MM.1S (cell line): Measurements from ENCODE around the gene TXNDC15.
"Not testable (repeated sequence)": the region's sequence is repeated elsewhere in the genome, so short reads cannot be mapped to it uniquely, and the experiment has no call there.

Source experiments
- DNase-seq: peaks from one replicate; pipeline ENCODE4 v3.0.0-alpha.2; 2015
- H2AFZ ChIP-seq: fragments of 300-600 bp; sonication (generic); 2 replicates; pipeline ENCODE4 v1.6.0; 2016; ENCODE audit warnings: antibody characterized with exemption, low read length
- H3F3A ChIP-seq: fragments of 300-600 bp; sonication (generic); 2 replicates; pipeline ENCODE4 v1.6.1; 2016; ENCODE audit warnings: mild to moderate bottlenecking, antibody characterized with exemption, low read length, moderate library complexity, mixed read lengths; ENCODE audit not compliant: insufficient read depth
- H3K27ac ChIP-seq: fragments of 300-600 bp; sonication (generic); 2 replicates; pipeline ENCODE4 v1.5.1; 2016; ENCODE audit warnings: mild to moderate bottlenecking, low read length
- H3K27me3 ChIP-seq: fragments of 300-600 bp; sonication (generic); replicated peaks from 2 replicates; pipeline ENCODE4 v1.6.0; 2016; ENCODE audit warnings: low read length; ENCODE audit not compliant: insufficient read depth
- H3K36me3 ChIP-seq: fragments of 300-600 bp; sonication (generic); replicated peaks from 2 replicates; pipeline ENCODE4 v1.6.1; 2016; ENCODE audit warnings: mild to moderate bottlenecking, low read length, mixed read lengths; ENCODE audit not compliant: insufficient read depth
- H3K4me1 ChIP-seq: fragments of 300-600 bp; sonication (generic); 2 replicates; pipeline ENCODE4 v1.6.1; 2016; ENCODE audit warnings: low read length, mixed read lengths
- H3K4me2 ChIP-seq: fragments of 300-600 bp; sonication (generic); 2 replicates; pipeline ENCODE4 v1.6.0; 2016; ENCODE audit warnings: low read depth, low read length
- H3K4me3 ChIP-seq: fragments of 300-600 bp; sonication (generic); 2 replicates; pipeline ENCODE4 v1.5.1; 2016; ENCODE audit warnings: low read length, mixed read lengths
- H3K79me2 ChIP-seq: fragments of 300-600 bp; sonication (generic); 2 replicates; pipeline ENCODE4 v1.6.1; 2016; ENCODE audit warnings: mixed run types, low read length, mixed read lengths
- H3K9ac ChIP-seq: fragments of 300-600 bp; sonication (generic); 2 replicates; pipeline ENCODE4 v1.6.1; 2016; ENCODE audit warnings: low read length, mixed read lengths
- H3K9me2 ChIP-seq: fragments of 300-600 bp; sonication (generic); replicated peaks from 2 replicates; pipeline ENCODE4 v1.6.1; 2016; ENCODE audit warnings: mild to moderate bottlenecking, low read length, mixed read lengths; ENCODE audit not compliant: insufficient read depth
- H3K9me3 ChIP-seq: fragments of 300-600 bp; sonication (generic); replicated peaks from 2 replicates; pipeline ENCODE4 v1.6.1; 2016; ENCODE audit warnings: mild to moderate bottlenecking, low read length, mixed read lengths; ENCODE audit not compliant: insufficient read depth
- H4K20me1 ChIP-seq: fragments of 300-600 bp; sonication (generic); 2 replicates; pipeline ENCODE4 v1.6.1; 2016; ENCODE audit warnings: mild to moderate bottlenecking, low read length, moderate library complexity, mixed read lengths; ENCODE audit not compliant: insufficient read depth
- EZH2 ChIP-seq: fragments of 300-600 bp; sonication (generic); optimal IDR thresholded peaks from 2 replicates; pipeline ENCODE3; 2017; ENCODE audit warnings: low read depth, mild to moderate bottlenecking, antibody characterized with exemption, low read length, mixed read lengths
- EZH2phosphoT487 ChIP-seq: fragments of 300-600 bp; sonication (generic); IDR thresholded peaks from 2 replicates; pipeline ENCODE4 v1.6.1; 2018; ENCODE audit warnings: antibody characterized with exemption, low read length
- TF ChIP-seq, protein P1 (sequence below): fragments of 300-600 bp; sonication (generic); IDR thresholded peaks from 2 replicates; pipeline ENCODE4 v1.5.1; 2016; ENCODE audit warnings: antibody characterized with exemption, low read length, mixed read lengths

TXNDC15 gene

DNA sequence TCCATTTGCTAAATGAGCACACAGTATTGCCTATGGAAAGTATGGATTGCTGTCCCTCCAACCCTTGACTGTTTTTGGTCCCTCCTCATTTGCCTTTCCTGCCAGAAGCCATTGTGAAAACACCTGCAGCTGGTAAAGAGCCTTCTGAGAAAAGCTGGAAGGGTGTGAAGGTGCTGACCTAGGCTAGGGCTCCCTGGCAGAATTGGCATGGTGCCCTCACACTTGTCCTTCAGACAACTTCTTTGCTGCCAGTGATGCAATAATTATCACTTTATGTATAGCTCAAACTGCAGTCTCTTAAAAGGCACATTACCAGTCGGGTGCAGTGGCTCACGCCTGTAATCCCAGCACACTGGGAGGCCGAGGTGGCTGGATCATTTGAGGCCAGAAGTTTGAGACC is 4.2 kb downstream of the TXNDC15 start:
- no peaks in the 10 kb centered on the region for H3K9me2 ChIP-seq

DNA sequence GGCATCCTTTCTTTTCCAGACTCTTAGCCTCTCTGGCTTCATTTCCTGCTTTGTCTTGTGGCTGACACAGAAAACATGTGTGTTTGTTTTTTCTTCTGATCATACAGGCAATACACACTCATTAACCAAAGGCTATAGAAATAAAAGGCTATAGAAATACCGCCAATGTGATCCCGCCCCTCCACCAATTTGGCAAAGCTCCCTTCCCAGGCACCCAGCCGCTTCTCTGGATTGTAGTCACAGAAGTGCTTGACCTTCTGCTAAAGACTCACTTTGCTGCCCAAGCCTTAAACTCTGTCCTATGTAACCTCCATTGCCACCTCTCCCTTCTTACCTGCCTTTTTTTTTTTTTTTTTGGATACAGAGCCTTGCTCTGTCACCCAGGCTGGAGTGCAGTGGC is 5.3 kb downstream of the TXNDC15 start:
- Histone ChIP-seq H4K20me1 (no peaks in the 10 kb centered on the region), H3K4me2 (no peak overlapping the region), H3K4me1 (peaks cover 35% of the 10 kb centered on the region), H3K27ac (no peak overlapping the region), H3K79me2 (peaks cover 69% of the 10 kb centered on the region), H2AFZ (no peak overlapping the region), H3F3A (peaks cover 29% of the 10 kb centered on the region), H3K9me2 (no peaks in the 10 kb centered on the region), H3K9me3 (no peaks in the 10 kb centered on the region), H3K4me3 (no peak overlapping the region), H3K36me3 (no peaks in the 10 kb centered on the region), H3K9ac (no peak overlapping the region), H3K27me3 (no peaks in the 10 kb centered on the region)
- DNase-seq: no peak
- TF ChIP-seq, protein P1, sequence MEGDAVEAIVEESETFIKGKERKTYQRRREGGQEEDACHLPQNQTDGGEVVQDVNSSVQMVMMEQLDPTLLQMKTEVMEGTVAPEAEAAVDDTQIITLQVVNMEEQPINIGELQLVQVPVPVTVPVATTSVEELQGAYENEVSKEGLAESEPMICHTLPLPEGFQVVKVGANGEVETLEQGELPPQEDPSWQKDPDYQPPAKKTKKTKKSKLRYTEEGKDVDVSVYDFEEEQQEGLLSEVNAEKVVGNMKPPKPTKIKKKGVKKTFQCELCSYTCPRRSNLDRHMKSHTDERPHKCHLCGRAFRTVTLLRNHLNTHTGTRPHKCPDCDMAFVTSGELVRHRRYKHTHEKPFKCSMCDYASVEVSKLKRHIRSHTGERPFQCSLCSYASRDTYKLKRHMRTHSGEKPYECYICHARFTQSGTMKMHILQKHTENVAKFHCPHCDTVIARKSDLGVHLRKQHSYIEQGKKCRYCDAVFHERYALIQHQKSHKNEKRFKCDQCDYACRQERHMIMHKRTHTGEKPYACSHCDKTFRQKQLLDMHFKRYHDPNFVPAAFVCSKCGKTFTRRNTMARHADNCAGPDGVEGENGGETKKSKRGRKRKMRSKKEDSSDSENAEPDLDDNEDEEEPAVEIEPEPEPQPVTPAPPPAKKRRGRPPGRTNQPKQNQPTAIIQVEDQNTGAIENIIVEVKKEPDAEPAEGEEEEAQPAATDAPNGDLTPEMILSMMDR: no peak
- TF ChIP-seq EZH2 (no peak), EZH2phosphoT487 (no peak)

More for the DNA sequence above, 4.2 kb downstream of the TXNDC15 start:
- TF ChIP-seq EZH2phosphoT487 (no peak), EZH2 (no peak)
- TF ChIP-seq, protein P1: no peak
- Histone ChIP-seq H3K36me3 (no peaks in the 10 kb centered on the region), H2AFZ (no peak overlapping the region), H3K9me3 (no peaks in the 10 kb centered on the region), H3K4me1 (peaks cover 39% of the 10 kb centered on the region), H4K20me1 (no peaks in the 10 kb centered on the region), H3K9ac (no peak overlapping the region), H3K27me3 (no peaks in the 10 kb centered on the region), H3K4me2 (peak overlapping the region; percentile 29), H3F3A (peaks cover 33% of the 10 kb centered on the region), H3K4me3 (no peak overlapping the region), H3K27ac (peak overlapping the region; percentile 59; the same call in 1 of the 2 replicates), H3K79me2 (peaks cover 72% of the 10 kb centered on the region)
- peak; percentile 59 for DNase-seq

DNA sequence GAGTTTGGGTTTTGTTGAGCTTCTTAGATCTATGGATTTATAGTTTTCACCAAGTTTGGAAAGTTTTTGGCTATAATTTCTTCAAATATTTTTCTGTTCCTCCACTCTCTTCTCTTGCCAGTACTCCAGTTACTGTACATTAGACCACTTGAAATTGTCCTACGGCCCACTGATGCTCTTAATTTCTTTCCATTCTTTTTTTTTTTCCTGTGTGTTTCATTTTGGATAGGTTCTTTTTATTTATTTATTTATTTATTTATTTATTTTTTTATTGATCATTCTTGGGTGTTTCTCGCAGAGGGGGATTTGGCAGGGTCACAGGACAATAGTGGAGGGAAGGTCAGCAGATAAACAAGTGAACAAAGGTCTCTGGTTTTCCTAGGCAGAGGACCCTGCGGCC is 6.8 kb downstream of the TXNDC15 start:
- not testable (repeated sequence) for H3K36me3 ChIP-seq, H3K27me3 ChIP-seq, H3K9me2 ChIP-seq, H3K9me3 ChIP-seq, H3K27ac ChIP-seq, H2AFZ ChIP-seq, DNase-seq, H4K20me1 ChIP-seq, H3K4me3 ChIP-seq, H3K4me2 ChIP-seq, H3K9ac ChIP-seq
- peaks cover 27% of the 10 kb centered on the region for H3K4me1 ChIP-seq
- peaks cover 20% of the 10 kb centered on the region for H3F3A ChIP-seq
- peaks cover 69% of the 10 kb centered on the region for H3K79me2 ChIP-seq

DNA sequence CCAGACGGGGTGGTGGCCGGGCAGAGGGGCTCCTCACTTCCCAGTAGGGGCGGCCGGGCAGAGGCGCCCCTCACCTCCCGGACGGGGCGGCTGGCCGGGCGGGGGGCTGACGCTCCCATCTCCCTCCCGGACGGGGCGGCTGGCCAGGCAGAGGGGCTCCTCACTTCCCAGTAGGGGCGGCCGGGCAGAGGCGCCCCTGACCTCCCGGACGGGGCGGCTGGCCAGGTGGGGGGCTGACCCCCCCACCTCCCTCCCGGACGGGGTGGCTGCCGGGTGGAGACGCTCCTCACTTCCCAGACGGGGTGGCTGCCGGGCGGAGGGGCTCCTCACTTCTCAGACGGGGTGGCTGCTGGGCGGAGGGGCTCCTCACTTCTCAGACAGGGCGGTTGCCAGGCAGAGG is 7.5 kb downstream of the TXNDC15 start:
- H3K36me3 ChIP-seq, H3K4me3 ChIP-seq, H4K20me1 ChIP-seq, H3K27ac ChIP-seq, H3K4me2 ChIP-seq, H2AFZ ChIP-seq, DNase-seq, H3K27me3 ChIP-seq, H3K9me3 ChIP-seq, H3K9me2 ChIP-seq, H3K9ac ChIP-seq: not testable (repeated sequence)
- H3K4me1 ChIP-seq: peaks cover 20% of the 10 kb centered on the region
- H3K79me2 ChIP-seq: peaks cover 69% of the 10 kb centered on the region
- H3F3A ChIP-seq: peaks cover 13% of the 10 kb centered on the region
